Jurkat, Clone E6-1 (cell line): ENCODE results near the gene MTCP1.

Experiments
- DNase-seq: peaks from one replicate; pipeline ENCODE4 v3.0.0-alpha.2; 2011; ENCODE audit warnings: low read depth, low spot score
- H3K4me3 ChIP-seq: 2 replicates; pipeline ENCODE4 v1.5.1; 2011; ENCODE audit warnings: mild to moderate bottlenecking, low read length, control low read depth, moderate library complexity

MTCP1 gene

DNA sequence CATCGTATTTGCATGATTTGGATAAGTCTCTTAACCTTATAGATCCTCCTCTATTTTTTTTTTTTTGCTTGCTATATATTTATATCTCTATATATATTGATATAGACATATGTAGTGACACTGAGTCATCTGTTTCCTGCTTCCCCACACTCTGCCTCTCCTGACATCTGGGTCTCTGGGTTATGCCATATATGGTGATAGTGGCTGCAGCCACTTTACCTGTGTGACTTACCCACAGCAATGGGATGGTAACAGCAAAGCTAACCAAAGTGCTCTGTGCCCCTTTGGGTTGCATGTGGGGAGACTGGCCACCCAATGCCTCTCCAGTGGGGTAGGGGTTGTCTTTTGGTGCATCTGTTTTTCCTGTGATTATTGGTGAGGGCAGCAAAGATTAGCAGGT lies 14.5 kb downstream of the MTCP1 start:
- no peak for DNase-seq
- no peak overlapping the region for H3K4me3 ChIP-seq

DNA sequence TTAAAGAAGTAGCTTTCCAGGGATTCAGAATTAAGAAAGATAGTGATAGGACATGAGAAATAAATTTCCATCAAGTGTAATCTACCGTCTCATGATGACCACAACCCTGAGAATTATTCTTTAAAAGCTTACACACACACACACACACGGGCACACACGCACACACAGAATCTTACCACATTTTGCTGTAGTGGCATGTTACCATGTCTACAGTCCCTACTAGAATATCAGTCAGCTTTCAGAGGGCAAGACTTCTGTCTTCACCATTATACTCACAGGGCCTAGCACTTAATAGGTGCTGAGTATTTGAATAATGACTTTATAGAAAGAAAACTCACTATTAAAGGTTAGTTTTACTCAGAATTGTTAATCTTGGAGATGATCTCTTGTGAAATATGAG lies 15.4 kb downstream of the MTCP1 start:
- DNase-seq = no peak

GRCh38 chrX:155054255-155054654 lies 16.7 kb downstream of the MTCP1 start:
- no peak overlapping the region for H3K4me3 ChIP-seq
- no peak for DNase-seq

More for the DNA sequence above, 15.4 kb downstream of the MTCP1 start:
- no peak overlapping the region for H3K4me3 ChIP-seq

DNA sequence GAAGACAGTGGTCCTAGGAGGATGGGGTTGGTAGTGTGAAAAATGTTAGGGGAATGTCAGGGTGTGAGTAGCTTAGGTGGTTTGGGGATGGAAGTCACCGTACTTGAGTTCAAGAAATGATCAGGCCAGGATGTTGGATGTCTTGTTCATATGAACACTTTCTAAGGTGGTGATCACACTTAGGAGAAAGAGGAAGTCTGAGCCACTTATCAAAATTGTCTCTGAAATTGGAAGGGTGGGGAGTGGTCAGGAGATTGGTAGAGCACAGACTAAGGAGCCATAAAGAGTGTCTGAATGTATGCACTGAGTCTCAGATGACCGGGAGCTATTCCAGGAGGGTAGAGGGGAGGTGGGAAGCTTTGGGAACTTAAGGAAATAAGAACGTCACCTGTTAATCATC lies 17.3 kb downstream of the MTCP1 start:
- DNase-seq = no peak
- no peak overlapping the region for H3K4me3 ChIP-seq

GRCh38 chrX:155052738-155053498 lies 18.0 kb downstream of the MTCP1 start:
- no peak for DNase-seq
- no peak overlapping the region for H3K4me3 ChIP-seq

- H3K4me3 ChIP-seq = no peak overlapping the region
- DNase-seq = peak; percentile 78
Observed at GRCh38 chrX:155048977-155049619, 21.8 kb downstream of the MTCP1 start.

DNA sequence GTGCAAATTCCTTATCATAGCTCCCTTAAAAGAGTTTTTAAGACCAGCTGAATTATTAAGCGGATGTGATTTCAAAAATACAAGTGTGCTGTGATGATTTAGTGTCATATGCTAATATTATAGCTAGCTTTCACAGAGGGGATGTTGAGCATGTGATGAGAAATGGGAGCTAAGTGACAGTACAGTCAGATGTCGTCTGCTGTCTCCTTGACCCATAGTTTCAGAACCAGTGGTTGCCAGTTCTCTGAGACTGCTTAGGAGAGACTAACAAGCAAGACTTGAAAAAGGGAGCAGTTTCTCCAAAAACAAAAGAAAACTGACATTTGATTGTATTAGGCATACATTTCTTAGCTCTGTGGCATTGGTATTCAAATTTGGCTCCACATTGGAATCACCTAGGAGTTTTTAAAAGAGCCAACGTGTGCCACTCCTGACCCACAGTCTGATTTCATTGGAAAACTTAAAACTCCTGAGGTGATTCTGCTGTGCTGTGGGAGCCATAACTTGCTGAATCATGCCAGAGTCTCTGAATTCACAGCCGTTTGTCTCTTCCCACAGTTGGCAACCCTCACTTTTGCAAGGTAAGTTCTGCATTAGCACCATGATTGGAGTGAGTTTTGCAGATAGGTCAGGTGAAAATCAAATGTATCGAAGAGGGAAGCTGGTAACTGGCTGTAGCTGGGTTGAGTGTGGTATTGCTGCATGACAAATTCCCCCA lies 24.0 kb downstream of the MTCP1 start:
- H3K4me3 ChIP-seq = no peak overlapping the region
- DNase-seq = no peak

GRCh38 chrX:155046129-155046810 lies 24.7 kb downstream of the MTCP1 start:
- H3K4me3 ChIP-seq = no peak overlapping the region

GRCh38 chrX:155035688-155036087 lies 35.2 kb downstream of the MTCP1 start:
- DNase-seq = no peak

More at GRCh38 chrX:155046129-155046810, 24.7 kb downstream of the MTCP1 start:
- no peak for DNase-seq

GRCh38 chrX:155031657-155032056 lies 39.3 kb downstream of the MTCP1 start:
- no peak for DNase-seq
- H3K4me3 ChIP-seq = no peak overlapping the region

More at GRCh38 chrX:155035688-155036087, 35.2 kb downstream of the MTCP1 start:
- no peak overlapping the region for H3K4me3 ChIP-seq

GRCh38 chrX:155028877-155029291 lies 42.1 kb downstream of the MTCP1 start:
- H3K4me3 ChIP-seq = no peak overlapping the region
- DNase-seq = no peak

DNA sequence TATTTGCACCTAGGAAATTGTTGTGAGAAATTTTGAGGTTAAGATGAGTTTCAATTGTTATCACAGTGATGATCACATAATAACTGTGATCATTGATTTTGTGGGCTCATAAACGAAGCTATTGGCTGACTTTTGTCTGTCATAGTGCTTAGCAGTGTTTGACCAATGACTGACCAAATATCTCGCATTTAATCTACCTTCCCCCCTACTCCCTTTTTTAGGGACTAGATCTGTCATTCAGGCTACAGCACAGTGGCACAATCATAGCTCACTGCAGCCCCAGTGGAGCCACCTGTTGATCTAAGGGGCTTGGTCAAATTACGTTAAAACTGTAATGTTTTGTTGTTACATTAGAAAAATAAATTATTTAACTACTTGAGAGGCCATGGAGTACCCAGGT lies 42.8 kb downstream of the MTCP1 start:
- DNase-seq = no peak

GRCh38 chrX:155027509-155028066 lies 43.3 kb downstream of the MTCP1 start:
- peak overlapping the region; percentile 84 for H3K4me3 ChIP-seq

More for the DNA sequence above, 42.8 kb downstream of the MTCP1 start:
- H3K4me3 ChIP-seq = peak overlapping the region; percentile 84

GRCh38 chrX:155026727-155027508 lies 44.0 kb downstream of the MTCP1 start, which contains the start of gene FUNDC2:
TSS of gene FUNDC2 (plus strand) at chrX:155026844. CDS start at chrX:155026939, 95 bp downstream.
- DNase-seq = peak; percentile 92

More at GRCh38 chrX:155027509-155028066, 43.3 kb downstream of the MTCP1 start:
- DNase-seq = no peak

GRCh38 chrX:155026420-155026726 lies 44.6 kb downstream of the MTCP1 start:
- no peak for DNase-seq
- peak overlapping the region; percentile 51 for H3K4me3 ChIP-seq

More at GRCh38 chrX:155026727-155027508, 44.0 kb downstream of the MTCP1 start, which contains the start of gene FUNDC2:
- H3K4me3 ChIP-seq = peak within 1 kb of the TSS; percentile 84

GRCh38 chrX:155023907-155024833 lies 46.8 kb downstream of the MTCP1 start:
- DNase-seq = no peak

DNA sequence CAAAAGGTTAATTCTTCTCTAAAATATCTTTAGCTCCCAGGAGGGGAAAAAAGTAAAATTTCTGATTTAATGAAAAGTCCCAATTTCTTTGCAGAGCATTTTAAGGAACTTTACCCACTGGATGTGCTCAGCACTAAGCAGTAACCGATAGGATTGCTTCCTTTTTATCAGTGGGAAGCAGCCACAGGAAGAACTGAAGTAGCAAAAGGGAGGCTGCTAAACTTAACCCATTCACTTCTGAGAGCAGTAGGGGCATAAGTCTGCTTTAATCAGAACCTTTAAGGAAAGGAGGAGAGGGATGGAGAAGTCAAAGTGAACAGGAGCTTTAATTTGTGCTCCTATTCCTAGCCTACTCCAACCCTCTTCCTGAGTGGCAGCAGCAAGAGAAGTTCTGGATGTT lies 48.4 kb downstream of the MTCP1 start, which contains the start of gene F8:
TSS of gene F8 (minus strand) at position 139 of the 400 bp plus-strand sequence. CDS start 171 bp downstream, outside the sequence.
- no peak for DNase-seq
- no peak within 1 kb of the TSS for H3K4me3 ChIP-seq

More at GRCh38 chrX:155023907-155024833, 46.8 kb downstream of the MTCP1 start:
- no peak overlapping the region for H3K4me3 ChIP-seq
